Colonic mucosa (tissue), 4 donors: ENCODE results near the gene CLEC2A. TPM values are rescaled to one million over a fixed set of nuclear protein-coding genes. Genes with fewer than 3 reads are reported as not detected.
"Not testable (repeated sequence)": the region's sequence is repeated elsewhere in the genome, so short reads cannot be mapped to it uniquely, and the experiment has no call there.

ENCODE experiments used
- DNase-seq: peaks from one replicate; pipeline ENCODE4 v3.0.0-alpha.2; 2020
- H3K27ac ChIP-seq: fragments of 200-600 bp; one replicate; pipeline ENCODE4 v1.8.0; 2021
- H3K27me3 ChIP-seq: fragments of 200-600 bp; one replicate; pipeline ENCODE4 v1.8.0; 2021
- H3K36me3 ChIP-seq: fragments of 200-600 bp; one replicate; pipeline ENCODE4 v1.8.0; 2021
- H3K4me1 ChIP-seq: fragments of 200-600 bp; one replicate; pipeline ENCODE4 v1.8.0; 2021; ENCODE audit warnings: mild to moderate bottlenecking
- H3K4me3 ChIP-seq: fragments of 200-600 bp; one replicate; pipeline ENCODE4 v1.8.0; 2021
- H3K9ac ChIP-seq, 2 donors: one replicate each; pipeline ENCODE4 v1.7.0; 2013; ENCODE audit warnings: control low read depth in 2 of 2, low read depth in 2 of 2, low read length in 2 of 2
- H3K9me3 ChIP-seq: fragments of 200-600 bp; one replicate; pipeline ENCODE4 v1.8.0; 2021
- CTCF ChIP-seq: fragments of 200-600 bp; IDR thresholded peaks from one replicate; pipeline ENCODE4 v1.8.0; 2022; ENCODE audit warnings: antibody characterized with exemption, mild to moderate bottlenecking
- intact Hi-C: fragments of 100-400 bp; cut with DNase I; formaldehyde crosslinking; loops from one replicate; pipeline ENCODE4 v1.14.1; 2022
- total RNA-seq, 2 donors: library from RNA; stranded (reverse); fragmentation: NEBNext Ultra II Directional in 1 of 2; extraction: Animal tissue kit (Norgen Biotek cat#: 25700) in 1 of 2; gene quantifications; one replicate each; pipeline ENCODE4 v1.2.1, GENCODE V29; 2021
- donor health status: healthy.
- donor health status: DM: no; HTN: no; CAD: no.
- donor health status: DM: no; HTN: no; CAD: no.

Gene CLEC2A
- total RNA-seq = not detected

- Histone ChIP-seq H3K36me3 (no peaks in the 10 kb centered on the region), H3K27ac (no peak within 1 kb of the TSS), H3K4me3 (no peak within 1 kb of the TSS), H3K9ac (no peak within 1 kb of the TSS), H3K27me3 (no peaks in the 10 kb centered on the region), H3K9me3 (no peaks in the 10 kb centered on the region), H3K4me1 (no peaks in the 10 kb centered on the region)
- intact Hi-C loops = no loop called here
- DNase-seq = no peak
- no peak for TF ChIP-seq CTCF
Observed at GRCh38 chr12:9932270-9932669, at the start of gene CLEC2A. Gene CLEC2A (minus strand): TSS chr12:9932370. CDS start chr12:9932329, 41 bp downstream.

GRCh38 chr12:9980126-9980525 is 48.0 kb upstream of the CLEC2A start:
- Histone ChIP-seq H3K36me3 (no peaks in the 10 kb centered on the region), H3K4me3 (no peak overlapping the region), H3K9ac (no peak overlapping the region), H3K27me3 (no peaks in the 10 kb centered on the region), H3K9me3 (no peaks in the 10 kb centered on the region), H3K27ac (no peak overlapping the region), H3K4me1 (no peaks in the 10 kb centered on the region)
- no peak for TF ChIP-seq CTCF
- intact Hi-C loops = no loop called here
- DNase-seq = no peak

- no peaks in the 10 kb centered on the region for H3K4me1 ChIP-seq
- no peaks in the 10 kb centered on the region for H3K27me3 ChIP-seq
- no peaks in the 10 kb centered on the region for H3K9me3 ChIP-seq
- H3K4me3 ChIP-seq = no peak overlapping the region
- no peak for DNase-seq
- H3K36me3 ChIP-seq = no peaks in the 10 kb centered on the region
- H3K9ac ChIP-seq = no peak overlapping the region
- TF ChIP-seq CTCF = no peak
- intact Hi-C loops = no loop called here
- H3K27ac ChIP-seq = no peak overlapping the region
Observed at GRCh38 chr12:9977916-9978315, 45.7 kb upstream of the CLEC2A start.

GRCh38 chr12:9976626-9977025 is 44.5 kb upstream of the CLEC2A start:
- H3K27ac ChIP-seq, intact Hi-C loops, H3K4me1 ChIP-seq, H3K27me3 ChIP-seq, DNase-seq, H3K4me3 ChIP-seq, H3K9ac ChIP-seq, H3K9me3 ChIP-seq, H3K36me3 ChIP-seq: not testable (repeated sequence)

- intact Hi-C loops = no loop called here
- H3K36me3 ChIP-seq = no peaks in the 10 kb centered on the region
- H3K9ac ChIP-seq = no peak overlapping the region
- TF ChIP-seq CTCF = no peak
- no peaks in the 10 kb centered on the region for H3K9me3 ChIP-seq
- H3K4me1 ChIP-seq = no peaks in the 10 kb centered on the region
- H3K27ac ChIP-seq = no peak overlapping the region
- no peak for DNase-seq
- no peak overlapping the region for H3K4me3 ChIP-seq
- H3K27me3 ChIP-seq = no peaks in the 10 kb centered on the region
Observed at GRCh38 chr12:9975614-9976013, 43.4 kb upstream of the CLEC2A start.

- H3K27me3 ChIP-seq, H3K4me1 ChIP-seq, H3K4me3 ChIP-seq, H3K9ac ChIP-seq, DNase-seq, intact Hi-C loops, H3K9me3 ChIP-seq, H3K36me3 ChIP-seq, H3K27ac ChIP-seq: not testable (repeated sequence)
Observed at GRCh38 chr12:9974731-9975130, 42.6 kb upstream of the CLEC2A start.

- Histone ChIP-seq H3K4me1 (no peaks in the 10 kb centered on the region), H3K36me3 (no peaks in the 10 kb centered on the region), H3K27me3 (no peaks in the 10 kb centered on the region), H3K4me3 (no peak overlapping the region), H3K27ac (no peak overlapping the region), H3K9ac (no peak overlapping the region), H3K9me3 (no peaks in the 10 kb centered on the region)
- TF ChIP-seq CTCF = no peak
- DNase-seq = no peak
- intact Hi-C loops = no loop called here
Observed at GRCh38 chr12:9973949-9974348, 41.8 kb upstream of the CLEC2A start.
